Activated CD8-positive, alpha-beta memory T cell treated with anti-CD3 and anti-CD28 coated beads, Interleukin-2, amount 50 U/mL, for 1 hour (primary cell): ENCODE results near the gene ETV1.

ENCODE experiments used
- DNase-seq: peaks from one replicate; pipeline ENCODE4 v3.0.0-alpha.2; 2020; ENCODE audit errors: extremely low read depth

The ETV1 gene

GRCh38 chr7:13987395-13987794, 2.1 kb downstream of the ETV1 start:
- no peak for DNase-seq

GRCh38 chr7:13986208-13986607, 3.3 kb downstream of the ETV1 start:
- DNase-seq: no peak

- DNase-seq: no peak
These were observed 4.4 kb downstream of the ETV1 start for GRCh38 chr7:13984831-13985685.

GRCh38 chr7:13984061-13984460, 5.4 kb downstream of the ETV1 start:
- no peak for DNase-seq

GRCh38 chr7:13982940-13983677, 6.4 kb downstream of the ETV1 start:
- no peak for DNase-seq

GRCh38 chr7:13981070-13981469, 8.4 kb downstream of the ETV1 start:
- no peak for DNase-seq

- DNase-seq: no peak
These were observed 9.0 kb downstream of the ETV1 start for GRCh38 chr7:13980474-13980873.

GRCh38 chr7:13979671-13980435, 9.6 kb downstream of the ETV1 start:
- DNase-seq: no peak

GRCh38 chr7:13976594-13976993, 12.9 kb downstream of the ETV1 start:
- no peak for DNase-seq

GRCh38 chr7:13965077-13965476, 24.4 kb downstream of the ETV1 start:
- no peak for DNase-seq

- no peak for DNase-seq
These were observed 25.5 kb downstream of the ETV1 start for GRCh38 chr7:13963925-13964324.

- no peak for DNase-seq
These were observed 34.0 kb downstream of the ETV1 start for GRCh38 chr7:13955494-13955893.

- DNase-seq: no peak
These were observed 36.1 kb downstream of the ETV1 start for GRCh38 chr7:13953368-13953767.

- no peak for DNase-seq
These were observed 36.5 kb downstream of the ETV1 start for GRCh38 chr7:13952921-13953320.

- no peak for DNase-seq
These were observed 39.5 kb downstream of the ETV1 start for GRCh38 chr7:13949939-13950338.

GRCh38 chr7:13949445-13949844, 40.0 kb downstream of the ETV1 start:
- DNase-seq: no peak

- DNase-seq: no peak
These were observed 41.3 kb downstream of the ETV1 start for GRCh38 chr7:13948019-13948801.

- no peak for DNase-seq
These were observed 41.9 kb downstream of the ETV1 start for GRCh38 chr7:13947535-13947934.

GRCh38 chr7:13946181-13946580, 43.3 kb downstream of the ETV1 start:
- no peak for DNase-seq

GRCh38 chr7:13945670-13946069, 43.8 kb downstream of the ETV1 start:
- no peak for DNase-seq

- no peak for DNase-seq
These were observed 55.9 kb downstream of the ETV1 start for GRCh38 chr7:13933536-13933935.

- DNase-seq: no peak
These were observed 56.4 kb downstream of the ETV1 start for GRCh38 chr7:13933091-13933490.
